NK-92 (cell line): ENCODE results near the gene HPS3.

ENCODE experiments used
- DNase-seq: peaks from one replicate; lab custom pipeline; 2025; ENCODE audit not compliant: unreplicated experiment; lab: John Stamatoyannopoulos, UW

HPS3 gene

DNA sequence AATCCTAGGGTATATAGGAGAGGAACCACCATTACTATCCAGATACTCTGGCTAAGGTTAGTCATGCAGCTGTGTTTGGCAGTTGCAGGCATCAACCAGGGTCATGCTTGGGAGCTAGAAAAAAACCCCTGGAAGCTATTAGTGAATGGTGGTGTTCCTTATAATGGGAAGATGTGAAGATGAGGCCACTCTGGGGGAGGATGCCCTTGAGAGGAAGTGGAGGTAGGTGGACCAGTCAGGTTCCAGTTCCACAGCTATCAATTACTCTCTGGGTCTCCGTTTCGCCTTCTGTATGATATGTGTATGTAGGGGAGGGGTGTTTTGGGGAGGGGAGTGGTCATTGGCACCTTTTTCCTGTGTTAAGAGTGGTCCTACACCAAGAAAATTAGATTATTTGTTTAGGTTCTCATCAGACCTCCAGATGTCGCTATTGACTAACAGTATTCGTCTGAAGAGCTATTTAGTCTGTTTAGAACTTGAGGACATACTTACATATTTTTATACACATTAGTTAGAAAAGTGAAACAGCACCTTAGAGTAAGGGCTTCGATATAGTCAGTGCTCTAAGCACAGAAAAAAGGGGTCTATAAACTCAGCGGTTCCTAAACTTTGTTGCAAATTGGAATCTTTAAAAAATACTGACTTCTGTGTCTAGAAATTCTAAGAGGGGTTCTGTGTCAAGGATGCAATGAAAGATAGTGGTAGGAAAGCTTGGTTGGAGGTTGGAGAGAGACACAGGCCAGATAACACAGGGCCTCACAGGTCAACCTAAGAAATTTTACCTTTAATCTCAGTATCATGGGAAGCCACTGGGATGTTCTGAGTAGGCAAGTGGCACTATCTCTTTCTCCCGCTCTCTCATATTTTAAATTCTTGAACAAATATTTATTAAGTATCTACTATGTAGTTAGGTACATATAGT, 9.1 kb upstream of the HPS3 start:
- no peak for DNase-seq

DNA sequence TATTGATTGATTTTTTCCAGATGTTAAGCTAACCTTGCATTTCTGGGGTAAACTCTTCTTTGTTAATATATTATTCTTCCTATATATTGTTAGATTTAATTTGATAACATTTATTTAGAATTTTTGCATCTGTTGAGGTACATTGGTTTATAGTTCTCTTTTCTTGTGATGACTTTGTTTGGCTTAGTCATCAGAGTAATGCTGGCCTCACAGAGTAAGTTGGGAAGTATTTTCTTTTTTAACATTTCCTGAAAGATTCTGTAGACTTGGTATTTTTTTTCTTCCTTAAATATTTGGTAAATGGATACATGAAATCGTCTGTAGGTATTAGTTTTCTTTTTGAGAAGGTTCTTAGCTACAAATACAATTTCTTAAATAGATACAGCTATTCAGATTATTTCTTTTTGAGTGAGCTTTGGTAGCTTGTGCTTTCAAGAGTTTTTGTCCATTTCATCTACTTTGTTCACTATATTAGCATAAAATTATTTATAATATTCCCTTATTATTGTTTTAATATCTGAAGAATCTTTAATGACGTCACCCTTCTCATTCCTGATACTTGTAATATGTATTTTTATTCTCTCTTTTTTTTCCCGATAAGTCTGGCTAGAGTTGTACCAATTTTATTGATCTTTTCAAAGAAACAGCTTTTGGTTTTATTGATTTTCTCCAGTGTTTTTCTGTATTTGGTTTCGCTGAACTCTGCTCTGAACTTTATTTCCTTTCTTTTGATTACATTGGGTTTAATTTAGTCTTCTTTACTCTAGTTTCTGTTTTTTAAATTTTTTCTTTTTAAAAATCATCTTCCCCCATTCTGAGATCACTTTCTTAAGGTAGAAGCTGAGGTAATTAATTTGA, 6.5 kb upstream of the HPS3 start:
- DNase-seq = no peak

DNA sequence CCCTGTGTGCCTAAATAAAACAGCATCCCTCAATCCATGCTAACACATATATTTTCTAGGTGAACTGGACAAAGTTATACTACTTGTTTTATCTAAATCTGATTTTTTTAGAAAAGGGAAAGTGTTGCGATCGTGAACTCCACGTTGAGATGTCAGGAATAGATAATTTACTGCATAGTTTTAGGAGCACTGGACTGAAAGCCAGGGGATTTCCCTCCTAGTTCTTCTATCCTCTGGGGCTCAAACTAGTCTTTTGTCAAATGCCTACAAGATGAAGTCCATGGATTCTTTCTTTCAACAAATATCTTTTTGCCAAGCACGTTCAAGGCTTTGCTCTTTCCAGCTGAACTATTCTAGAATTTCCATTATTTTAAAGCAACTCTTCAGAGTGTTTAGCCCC, 617 bp upstream of the HPS3 start:
- DNase-seq = no peak

DNA sequence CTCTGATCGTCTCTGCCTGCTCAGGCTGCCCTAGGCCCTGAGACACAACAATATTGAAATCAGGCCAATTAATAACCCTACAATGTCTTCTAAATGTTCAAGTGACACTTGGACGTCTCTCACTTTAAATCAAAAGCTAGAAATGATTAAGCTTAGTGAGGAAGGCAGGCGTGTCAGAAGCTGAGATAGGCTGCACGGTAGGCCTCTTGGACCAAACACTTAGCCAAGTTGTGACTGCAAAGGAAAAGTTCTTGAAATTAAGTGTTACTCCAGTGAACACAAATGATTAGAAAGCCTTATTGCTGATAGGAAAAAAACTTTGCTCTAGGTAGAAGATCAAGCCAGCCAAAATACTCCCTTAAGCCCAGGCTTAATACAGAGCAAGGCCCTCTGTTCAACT, 2.2 kb downstream of the HPS3 start:
- no peak for DNase-seq

DNA sequence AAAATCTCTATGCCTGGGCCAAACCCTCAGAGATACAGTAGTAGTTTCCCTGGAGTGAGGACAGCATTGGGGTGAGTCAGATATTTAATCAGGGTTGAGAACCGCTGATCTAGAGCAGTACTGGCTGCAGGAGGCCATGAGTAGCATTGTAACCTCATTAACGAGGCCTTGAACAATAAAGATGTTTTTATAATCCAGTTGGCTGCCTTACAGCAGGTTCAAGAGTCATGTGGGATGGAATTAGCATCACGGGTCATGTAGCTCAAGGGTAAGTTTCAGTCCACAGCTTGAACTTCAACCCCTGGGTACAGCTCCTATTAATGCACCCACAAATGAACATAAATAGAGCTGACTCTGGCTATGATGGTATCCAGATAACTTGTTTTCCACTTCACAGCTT, 5.1 kb downstream of the HPS3 start:
- no peak for DNase-seq

DNA sequence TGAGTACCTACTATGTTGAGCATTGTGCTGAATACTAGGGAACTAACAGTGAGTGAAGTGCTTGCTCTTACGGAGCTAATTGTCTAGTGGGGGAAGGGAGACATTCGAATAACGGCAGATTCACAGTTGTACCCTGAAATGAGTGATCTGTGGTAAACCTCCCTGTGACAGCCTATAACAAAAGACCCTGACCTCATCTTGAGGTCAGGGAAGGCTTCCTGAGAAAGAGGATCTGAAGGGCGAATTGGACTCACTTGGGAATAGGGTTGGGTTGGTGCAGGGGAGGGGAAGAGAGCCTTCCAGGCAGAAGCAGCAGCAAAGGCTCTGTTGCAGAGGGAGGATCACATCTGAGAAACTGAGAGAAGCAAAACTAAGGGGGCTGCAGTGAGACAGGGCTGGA, 13.2 kb downstream of the HPS3 start:
- DNase-seq = no peak

DNA sequence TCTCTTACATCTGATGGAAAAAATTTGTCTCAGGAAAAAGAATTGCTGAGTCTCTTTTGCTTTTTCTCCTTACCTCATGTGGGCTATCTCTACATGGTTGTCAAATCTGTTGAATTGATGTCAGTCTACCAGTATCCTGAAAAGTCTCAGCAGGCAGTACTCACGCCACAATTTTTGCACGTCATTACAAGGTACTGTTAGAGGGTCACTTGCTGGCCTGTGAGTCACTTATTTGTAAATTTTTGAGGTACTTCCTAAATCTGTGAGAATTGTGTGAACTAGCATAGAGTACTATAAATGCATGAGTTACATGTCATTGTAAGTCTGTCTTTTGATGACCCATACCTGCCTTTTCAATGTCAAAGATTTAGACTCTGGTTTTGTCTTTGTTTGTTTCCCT, 15.9 kb downstream of the HPS3 start:
- DNase-seq = no peak

DNA sequence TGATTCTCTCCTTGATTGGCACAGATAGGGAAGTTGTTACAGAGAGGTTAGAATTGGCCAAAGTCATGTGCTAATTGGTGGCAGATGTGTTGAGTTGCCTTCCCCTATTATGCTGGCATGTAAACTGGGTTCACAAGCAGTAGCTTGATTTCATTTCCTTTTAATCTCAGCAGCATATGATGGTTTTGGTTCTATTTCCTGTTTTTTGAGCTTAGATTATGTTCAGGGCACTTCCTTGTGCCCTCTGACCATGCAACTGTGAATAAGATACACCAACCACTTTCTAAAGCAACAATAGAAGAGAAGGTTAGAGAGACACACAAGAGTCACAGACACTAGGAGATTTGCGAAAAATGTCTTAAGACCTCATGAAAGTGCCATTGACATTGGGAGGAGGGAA, 16.5 kb downstream of the HPS3 start:
- no peak for DNase-seq

DNA sequence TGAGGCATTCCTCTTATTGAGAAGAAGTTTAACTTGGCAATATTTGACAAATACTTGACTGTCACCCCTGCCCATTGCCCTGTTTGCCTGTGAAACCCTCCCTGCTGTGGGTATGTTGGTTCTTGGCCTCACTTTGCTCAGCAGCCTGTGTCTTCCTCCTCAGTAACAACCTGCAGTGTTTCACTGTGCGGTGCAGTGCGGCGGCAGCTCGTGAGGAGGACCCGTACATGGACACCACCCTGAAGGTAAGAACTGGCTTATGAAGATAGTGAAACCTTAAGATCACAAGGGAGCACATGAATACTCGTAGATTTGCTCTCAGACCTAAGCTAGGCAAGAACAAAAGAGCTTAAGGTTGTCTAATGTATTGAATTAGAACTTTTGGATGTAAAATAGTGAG, 21.0 kb downstream of the HPS3 start:
- DNase-seq = no peak

DNA sequence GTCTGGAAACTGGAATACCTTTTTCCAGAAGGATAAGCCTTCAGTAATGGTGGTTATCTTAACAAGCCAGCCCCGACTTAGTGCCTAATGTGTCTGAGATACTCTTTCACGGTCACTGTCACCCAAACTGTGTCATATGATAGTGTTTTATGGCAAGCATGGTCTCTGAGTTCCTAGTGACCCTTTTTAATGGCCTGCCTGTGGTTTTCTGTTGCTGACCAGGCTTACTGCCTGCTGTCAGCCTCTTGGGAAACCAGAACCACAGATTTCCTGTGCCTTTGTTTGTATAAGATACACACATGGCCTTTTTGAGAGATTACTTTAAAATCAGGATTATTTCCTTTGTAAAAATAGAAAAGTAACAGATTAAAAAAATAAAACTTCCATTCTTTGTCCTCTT, 22.4 kb downstream of the HPS3 start:
- no peak for DNase-seq

DNA sequence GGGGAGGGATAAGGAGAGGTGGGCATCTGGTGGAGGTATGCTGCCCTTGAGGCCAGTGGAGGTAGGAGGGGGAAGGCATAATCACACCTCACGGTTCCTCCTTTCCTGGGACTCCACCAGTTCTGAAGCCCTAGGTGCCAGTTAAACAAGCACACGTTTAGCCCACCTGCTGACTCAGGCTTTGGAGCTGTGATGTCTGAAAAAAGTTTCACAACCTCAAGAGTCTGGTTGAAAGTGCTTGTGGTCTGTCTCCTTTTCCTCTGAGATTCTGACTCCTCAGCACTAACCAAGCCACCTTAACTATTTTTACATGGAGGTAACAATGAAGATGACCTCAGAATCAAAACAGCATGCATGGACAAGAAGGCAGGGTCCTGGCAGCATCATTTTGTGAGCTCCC, 23.0 kb downstream of the HPS3 start:
- DNase-seq = no peak

DNA sequence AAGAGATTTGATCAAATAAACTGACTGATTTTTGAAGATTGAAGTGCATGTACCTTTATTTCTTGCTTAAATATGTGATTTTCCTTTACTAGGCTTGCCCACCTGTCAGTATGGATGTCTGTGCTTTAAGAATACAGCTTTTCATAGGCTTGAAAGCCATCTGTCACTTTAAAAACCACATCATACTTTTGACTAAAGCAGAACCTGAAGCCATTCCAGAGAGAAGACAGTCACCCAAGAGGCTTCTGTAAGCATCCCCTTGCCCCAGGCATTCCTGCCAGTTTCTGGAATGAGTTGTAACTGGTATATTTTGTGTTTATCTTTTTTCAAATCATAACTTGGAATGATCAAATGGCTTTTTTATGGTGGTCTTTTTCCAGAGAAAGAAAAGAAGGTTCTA, 24.0 kb downstream of the HPS3 start:
- DNase-seq = no peak

DNA sequence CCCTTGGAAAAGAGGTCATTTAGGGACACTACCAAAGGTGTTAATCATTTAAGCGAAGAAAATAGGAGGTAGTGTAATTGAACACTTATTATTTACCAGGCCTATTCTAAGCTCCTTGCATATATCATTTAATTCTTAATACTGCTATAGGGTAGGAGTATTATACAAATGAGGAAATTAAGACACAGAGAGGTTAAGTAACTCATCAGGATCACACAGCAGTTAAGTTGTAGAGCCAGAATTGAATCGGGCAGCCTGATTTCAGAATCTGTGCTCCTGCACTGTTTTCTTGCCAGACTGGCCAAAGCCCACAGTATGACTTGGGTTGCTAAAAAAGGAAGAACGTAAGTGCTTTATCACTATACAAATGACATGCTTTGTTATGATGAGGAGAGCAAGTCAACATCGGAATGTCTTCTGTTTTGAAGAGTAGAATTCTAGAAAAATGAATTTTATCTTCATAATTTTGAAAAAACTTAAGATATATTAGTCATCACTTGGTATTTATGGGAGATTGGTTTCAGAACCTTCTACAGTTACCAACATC, 31.4 kb downstream of the HPS3 start:
- no peak for DNase-seq

DNA sequence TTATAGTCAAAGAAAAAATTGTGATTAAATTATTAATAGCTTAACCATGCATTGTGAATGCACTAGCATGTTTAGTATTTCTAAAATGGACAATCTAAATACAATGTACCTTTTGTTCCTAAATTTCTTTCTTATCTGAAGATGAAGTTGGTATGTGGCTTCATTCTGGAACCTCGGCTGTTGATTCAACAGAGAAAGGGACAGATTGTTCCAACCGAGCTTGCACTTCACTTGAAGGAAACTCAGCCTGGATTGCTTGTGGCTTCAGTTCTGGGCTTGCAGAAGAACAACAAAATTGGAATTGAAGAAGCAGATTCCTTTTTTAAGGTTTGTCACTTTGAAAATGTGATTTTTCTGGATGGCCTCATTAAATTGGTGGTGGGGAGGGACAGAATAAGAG, 32.6 kb downstream of the HPS3 start:
- DNase-seq = no peak

DNA sequence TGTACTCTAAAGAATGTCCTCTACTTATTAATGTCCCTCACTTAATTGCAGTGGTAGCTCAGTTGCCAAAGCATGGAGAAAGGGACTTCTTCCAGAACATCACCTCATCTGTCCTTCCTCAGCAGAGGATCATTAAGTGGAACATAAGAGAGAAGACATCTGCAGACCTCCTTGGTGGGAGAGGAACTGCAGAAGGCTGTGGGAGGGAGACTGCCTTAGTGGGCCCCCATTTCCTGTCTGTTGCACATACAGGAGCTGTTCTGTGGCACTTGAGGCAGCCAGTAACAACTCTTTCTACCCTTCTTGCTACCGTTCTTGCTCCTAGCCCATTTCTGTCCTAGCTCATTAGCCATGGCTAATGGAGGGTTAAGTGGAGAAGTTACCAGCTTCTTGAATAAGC, 33.6 kb downstream of the HPS3 start:
- DNase-seq = no peak

DNA sequence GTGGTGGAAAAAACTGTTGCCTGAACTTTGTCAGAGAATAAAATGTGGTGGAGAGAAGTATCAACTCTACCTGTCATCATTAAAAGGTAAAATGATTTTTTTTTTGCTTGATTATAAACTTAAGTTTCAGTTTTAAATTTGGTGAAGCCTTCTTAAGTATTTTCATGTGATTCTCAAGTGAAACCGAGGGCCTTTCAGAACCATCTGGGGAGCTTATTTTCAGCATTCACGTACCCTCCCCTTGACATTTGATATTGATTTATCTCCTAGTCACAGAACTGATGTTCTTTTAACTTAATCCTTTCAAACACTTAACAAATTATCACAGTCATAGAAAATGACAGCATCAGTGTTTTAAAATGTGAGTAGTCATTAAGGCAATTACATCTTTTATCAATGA, 38.5 kb downstream of the HPS3 start:
- DNase-seq = no peak

DNA sequence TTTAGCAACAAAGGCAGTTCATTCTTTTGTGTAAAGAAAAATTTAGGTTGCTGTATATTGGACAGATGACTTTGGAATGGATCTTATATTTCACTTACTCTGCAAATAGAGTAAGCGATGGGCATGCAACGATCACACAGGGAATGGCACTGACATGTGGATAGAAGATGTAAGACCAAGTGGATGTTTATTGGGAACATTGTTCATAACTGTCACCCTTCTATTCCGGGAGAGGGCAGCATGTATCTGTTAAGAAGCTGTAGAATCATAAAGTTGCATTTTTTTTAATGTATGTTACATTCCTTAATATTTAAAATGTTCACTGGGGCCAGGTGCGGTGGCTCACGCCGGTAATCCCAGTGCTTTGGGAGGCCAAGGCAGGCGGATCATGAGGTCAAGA, 41.2 kb downstream of the HPS3 start:
- no peak for DNase-seq

DNA sequence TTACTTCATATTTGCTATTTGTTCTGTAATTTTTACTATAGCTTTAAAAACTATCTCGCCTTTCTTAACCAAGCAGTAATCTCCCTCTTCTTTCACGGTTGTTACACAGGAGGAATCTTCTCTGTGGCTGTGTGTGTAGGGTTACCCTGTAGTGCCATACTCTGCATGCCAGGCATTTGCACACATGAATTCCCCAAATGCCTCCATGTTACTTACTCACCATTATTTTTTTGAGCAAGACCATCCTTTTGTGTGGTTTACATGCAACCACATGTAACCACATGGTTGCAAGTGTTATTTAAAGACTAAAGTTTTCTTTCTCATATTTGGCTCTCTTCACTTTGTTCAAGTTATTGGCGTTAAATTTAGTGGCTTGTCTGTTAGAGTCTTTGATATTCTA, 45.5 kb downstream of the HPS3 start:
- DNase-seq = no peak

DNA sequence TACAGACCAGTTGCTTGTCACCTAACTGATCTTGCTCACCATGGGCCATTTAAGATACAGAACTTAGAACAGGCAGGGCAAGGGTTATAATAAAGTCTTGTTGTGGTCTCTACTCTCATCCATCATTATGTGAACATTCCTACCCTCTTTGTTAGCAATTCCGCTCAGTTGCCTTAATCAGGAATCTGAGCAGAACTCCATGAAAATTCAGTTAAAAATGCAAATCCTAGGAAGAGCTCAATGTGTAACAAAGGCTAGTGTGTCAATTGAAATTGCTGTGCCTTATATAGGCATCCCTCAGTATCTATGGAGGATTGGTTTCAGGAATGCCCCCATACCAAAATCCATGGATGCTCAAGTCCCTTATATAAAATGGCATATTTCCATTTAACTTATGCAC, 47.7 kb downstream of the HPS3 start:
- DNase-seq = no peak

DNA sequence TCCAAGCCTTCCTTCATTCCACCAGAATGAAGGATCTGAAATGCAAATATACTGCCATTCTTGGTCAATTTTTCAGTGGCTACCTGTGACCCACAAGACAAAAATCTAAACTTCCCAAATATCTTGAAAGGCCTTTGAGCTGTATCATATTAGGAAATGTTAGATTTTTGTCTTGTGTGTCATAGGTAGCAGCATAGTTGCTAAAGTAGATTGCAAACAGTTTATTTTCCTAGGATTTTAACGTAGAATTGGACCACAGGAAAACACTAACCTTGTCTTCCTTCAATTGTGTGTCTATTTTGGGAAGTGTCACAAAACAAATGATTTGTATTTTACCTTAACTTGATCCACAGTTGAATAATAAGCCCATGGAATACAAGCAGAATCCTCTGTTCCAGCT, 49.8 kb downstream of the HPS3 start:
- no peak for DNase-seq

DNA sequence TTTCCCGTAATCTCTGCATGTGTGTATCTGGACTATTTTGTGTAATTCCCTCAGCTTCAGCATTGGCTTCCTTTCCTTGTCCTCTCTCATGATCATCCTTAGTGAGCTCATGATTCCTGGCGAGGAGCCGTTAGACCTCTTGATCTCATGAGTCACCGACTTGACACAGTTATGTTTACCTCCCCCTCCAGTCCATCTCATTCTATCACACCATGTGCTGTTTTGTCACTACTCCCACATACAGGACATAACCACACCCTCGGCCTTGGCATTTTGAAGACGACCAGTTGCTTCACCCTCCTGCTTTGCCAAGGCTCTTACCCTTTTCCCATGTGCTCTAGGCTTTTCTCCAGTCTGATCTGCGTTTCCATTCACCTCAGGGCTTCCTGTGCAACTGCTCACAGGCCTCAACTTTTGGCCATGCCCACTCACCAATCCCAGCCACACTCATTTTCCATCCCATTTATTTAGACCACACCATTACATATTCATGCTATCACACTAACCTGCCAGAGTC, 50.7 kb downstream of the HPS3 start:
- DNase-seq = no peak

DNA sequence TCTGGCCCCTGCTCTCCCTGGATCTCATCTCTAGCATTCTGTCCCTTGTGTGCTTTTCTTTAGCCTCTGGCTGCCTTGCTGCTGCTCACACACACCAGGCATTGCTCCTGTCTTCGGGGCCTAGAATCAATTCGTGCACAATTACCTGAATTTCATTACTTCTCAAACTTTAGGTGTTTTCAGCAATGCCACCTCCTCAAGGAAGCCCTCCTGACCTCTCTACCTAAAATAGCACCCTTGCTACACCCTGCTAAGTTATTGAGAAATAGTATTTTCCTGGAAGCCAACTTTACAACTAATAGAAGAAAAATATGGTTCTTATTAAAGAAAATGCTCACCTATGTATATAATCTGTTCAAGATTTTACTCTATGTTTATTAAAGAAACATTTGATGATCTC, 51.7 kb downstream of the HPS3 start:
- DNase-seq = no peak
